Peyer's patch (tissue), 4 donors: ENCODE data around the gene INO80B. TPM values are rescaled to one million over a fixed set of nuclear protein-coding genes. Genes with fewer than 3 reads are reported as not detected.
"Not testable (repeated sequence)": the region's sequence is repeated elsewhere in the genome, so short reads cannot be mapped to it uniquely, and the experiment has no call there.

Experiments used
- DNase-seq, 3 donors: peaks; one replicate each; pipeline ENCODE4 v3.0.0-alpha.2; 2017 to 2019
- H3K27ac ChIP-seq, 4 donors: fragments of 200-600 bp; sonication (generic); one replicate each; pipeline ENCODE4 v1.5.1; 2016 to 2019
- H3K27me3 ChIP-seq, 2 donors: fragments of 200-600 bp; sonication (generic); one replicate each; pipeline ENCODE4 v1.5.1; 2019
- H3K36me3 ChIP-seq, 3 donors: fragments of 200-600 bp; sonication (generic); one replicate each; pipeline ENCODE4 v1.5.1; 2016 to 2019
- H3K4me1 ChIP-seq, 4 donors: fragments of 200-600 bp; sonication (generic); one replicate each; pipeline ENCODE4 v1.5.1; 2016 to 2019
- H3K4me3 ChIP-seq, 4 donors: fragments of 200-600 bp; sonication (generic); 1 replicate in 3 of 4; 2 replicates in 1 of 4; pipeline ENCODE4 v1.5.1; 2016 to 2019; ENCODE audit warnings: mild to moderate bottlenecking in 1 of 4
- H3K9me3 ChIP-seq, 4 donors: fragments of 200-600 bp; sonication (generic); one replicate each; pipeline ENCODE4 v1.5.1; 2016 to 2019; ENCODE audit warnings: mild to moderate bottlenecking in 1 of 4
- CTCF ChIP-seq, 6 experiments: fragments of 450-650 bp in 4 of 6; fragments of 200-600 bp in 2 of 6; sonication (generic) in 1 of 6; IDR thresholded peaks; one replicate each; pipeline ENCODE4 v1.5.1; 2017 to 2019; ENCODE audit warnings: antibody characterized with exemption in 6 of 6, mild to moderate bottlenecking in 3 of 6, moderate library complexity in 1 of 6
- POLR2A ChIP-seq, 2 donors: fragments of 450-650 bp; IDR thresholded peaks; one replicate each; pipeline ENCODE4 v1.5.1; 2017; ENCODE audit warnings: antibody characterized with exemption in 2 of 2, mild to moderate bottlenecking in 2 of 2, moderate library complexity in 2 of 2
- total RNA-seq, 4 donors: library from RNA; depleted of rRNA; stranded (reverse); fragments of >200 nt; gene quantifications; one replicate each; pipeline ENCODE4 v1.1.0, GENCODE V29; 2016

Gene INO80B
- total RNA-seq, 4 donors from 2014 or later, result 5.4 to 83.3 (median 41.8) TPM

- Histone ChIP-seq H3K9me3 (no peaks in the 10 kb centered on the region), H3K27me3 (no peaks in the 10 kb centered on the region), H3K4me1 (peaks cover 0 to 40% (median 13%) of the 10 kb centered on the region in 4 donors), H3K4me3 (peak overlapping the region; percentile 77 to 87 (median 80)), H3K36me3 (peaks cover 0 to 47% (median 0%) of the 10 kb centered on the region in 3 donors), H3K27ac (peak overlapping the region in 2 of 4 donors; percentile 93)
- no peak for DNase-seq
- TF ChIP-seq POLR2A (IDR thresholded peaks at IDR 0.05), result no peak
- no peak for TF ChIP-seq CTCF (IDR thresholded peaks at IDR 0.05)
Observed at GRCh38 chr2:74481431-74481830, 26.5 kb downstream of the INO80B start.

DNA sequence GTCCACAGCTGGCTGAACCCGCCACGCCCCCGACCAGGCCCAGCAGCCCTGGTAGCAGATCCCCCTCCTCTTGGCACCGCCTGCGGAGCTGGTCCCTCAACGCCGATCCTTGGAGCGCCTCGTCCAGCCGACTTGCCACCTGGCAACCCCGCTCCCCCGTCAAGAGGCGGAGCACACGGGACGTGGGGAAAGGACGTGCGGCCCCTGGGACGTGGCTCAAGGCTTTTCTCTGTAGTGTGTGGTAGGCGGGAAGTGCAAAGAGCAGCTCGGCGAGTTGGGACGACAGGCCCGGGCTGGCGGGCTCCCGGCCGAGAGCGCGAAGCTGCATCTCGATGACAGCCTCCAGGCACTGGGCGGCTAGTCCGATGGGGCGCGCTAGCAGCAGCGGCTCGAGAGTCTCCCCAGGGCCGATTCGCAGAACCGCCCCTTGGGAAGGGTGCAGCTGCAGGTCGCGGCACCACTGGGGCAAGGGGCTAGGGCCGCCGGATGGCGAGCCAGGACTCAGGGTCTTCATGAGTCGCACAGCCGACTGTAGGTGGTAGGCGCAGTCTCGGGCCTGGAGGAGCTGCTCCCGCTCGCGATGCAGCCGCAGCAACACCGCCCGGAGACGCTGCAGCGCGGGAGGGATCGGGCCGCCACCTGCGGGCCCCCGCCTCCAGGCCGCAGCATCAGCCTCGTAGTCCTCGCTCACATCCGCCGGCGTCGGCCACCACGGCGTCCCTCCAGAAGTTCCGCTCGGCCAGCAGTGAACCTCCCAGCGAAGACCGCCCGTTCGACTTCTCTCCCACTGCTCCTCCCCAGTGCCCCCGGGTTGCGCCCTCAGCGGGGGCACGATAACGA is 27.3 kb downstream of the INO80B start:
- H3K9me3 ChIP-seq, result no peaks in the 10 kb centered on the region
- peaks cover 0 to 36% (median 13%) of the 10 kb centered on the region in 4 donors for H3K4me1 ChIP-seq
- H3K27ac ChIP-seq, result peak overlapping the region; percentile 86 to 93 (median 92)
- peaks cover 0 to 43% (median 0%) of the 10 kb centered on the region in 3 donors for H3K36me3 ChIP-seq
- no peak for TF ChIP-seq POLR2A (IDR thresholded peaks at IDR 0.05)
- no peak for TF ChIP-seq CTCF (IDR thresholded peaks at IDR 0.05)
- no peaks in the 10 kb centered on the region for H3K27me3 ChIP-seq
- DNase-seq, result no peak
- H3K4me3 ChIP-seq, result peak overlapping the region; percentile 77 to 87 (median 80)

GRCh38 chr2:74482801-74483674 is 28.2 kb downstream of the INO80B start, which contains the start of the genes CCDC142 and TTC31:
CCDC142 (minus strand) TSS chr2:74482998; CDS start chr2:74482837, 161 bp downstream.
TTC31 (plus strand) TSS chr2:74483081; CDS start chr2:74483096, 15 bp downstream.
- peaks cover 0 to 44% (median 0%) of the 10 kb centered on the region in 3 donors for H3K36me3 ChIP-seq
- H3K27ac ChIP-seq, result peak within 1 kb of the TSS; percentile 86 to 93 (median 92)
- H3K4me1 ChIP-seq, result peaks cover 0 to 31% (median 13%) of the 10 kb centered on the region in 4 donors
- H3K9me3 ChIP-seq, result no peaks in the 10 kb centered on the region
- H3K27me3 ChIP-seq, result no peaks in the 10 kb centered on the region
- peak; percentile 56 to 63 for TF ChIP-seq POLR2A (IDR thresholded peaks at IDR 0.05)
- peak; percentile 73 to 94 (median 90) for TF ChIP-seq CTCF (IDR thresholded peaks at IDR 0.05)
- peak; percentile 96 to 99 (median 97) for DNase-seq
- H3K4me3 ChIP-seq, result peak within 1 kb of the TSS; percentile 77 to 87 (median 80)

- H3K9me3 ChIP-seq, DNase-seq, H3K27me3 ChIP-seq: not testable (repeated sequence)
- Histone ChIP-seq H3K4me1 (peaks cover 3 to 31% (median 13%) of the 10 kb centered on the region in 4 donors), H3K4me3 (peak overlapping the region; percentile 77 to 87 (median 80)), H3K27ac (peak overlapping the region in 3 of 4 donors; percentile 86 to 93 (median 92)), H3K36me3 (peaks cover 0 to 43% (median 0%) of the 10 kb centered on the region in 3 donors)
Observed at GRCh38 chr2:74483675-74484164, 28.8 kb downstream of the INO80B start.

- H3K27ac ChIP-seq, result no peak overlapping the region
- H3K9me3 ChIP-seq, result no peaks in the 10 kb centered on the region
- DNase-seq, result no peak
- H3K4me1 ChIP-seq, result peaks cover 3 to 28% (median 12%) of the 10 kb centered on the region in 4 donors
- TF ChIP-seq POLR2A (IDR thresholded peaks at IDR 0.05), result no peak
- TF ChIP-seq CTCF (IDR thresholded peaks at IDR 0.05), result no peak
- H3K4me3 ChIP-seq, result no peak overlapping the region
- H3K27me3 ChIP-seq, result no peaks in the 10 kb centered on the region
- H3K36me3 ChIP-seq, result peaks cover 0 to 43% (median 0%) of the 10 kb centered on the region in 3 donors
Observed at GRCh38 chr2:74486141-74486540, 31.3 kb downstream of the INO80B start.
